GM18502 (cell line): ENCODE measurements around the gene APP.
A peak's percentile ranks its signal among the peaks of the same experiment; 100 is the strongest.

Experiments used
- ATAC-seq: cut with Tn5 transposase; IDR thresholded peaks from one replicate; pipeline ENCODE4 v1.9.1; 2021; ENCODE audit warnings: mild to moderate bottlenecking; ENCODE audit not compliant: unreplicated experiment, poor library complexity

APP gene

DNA sequence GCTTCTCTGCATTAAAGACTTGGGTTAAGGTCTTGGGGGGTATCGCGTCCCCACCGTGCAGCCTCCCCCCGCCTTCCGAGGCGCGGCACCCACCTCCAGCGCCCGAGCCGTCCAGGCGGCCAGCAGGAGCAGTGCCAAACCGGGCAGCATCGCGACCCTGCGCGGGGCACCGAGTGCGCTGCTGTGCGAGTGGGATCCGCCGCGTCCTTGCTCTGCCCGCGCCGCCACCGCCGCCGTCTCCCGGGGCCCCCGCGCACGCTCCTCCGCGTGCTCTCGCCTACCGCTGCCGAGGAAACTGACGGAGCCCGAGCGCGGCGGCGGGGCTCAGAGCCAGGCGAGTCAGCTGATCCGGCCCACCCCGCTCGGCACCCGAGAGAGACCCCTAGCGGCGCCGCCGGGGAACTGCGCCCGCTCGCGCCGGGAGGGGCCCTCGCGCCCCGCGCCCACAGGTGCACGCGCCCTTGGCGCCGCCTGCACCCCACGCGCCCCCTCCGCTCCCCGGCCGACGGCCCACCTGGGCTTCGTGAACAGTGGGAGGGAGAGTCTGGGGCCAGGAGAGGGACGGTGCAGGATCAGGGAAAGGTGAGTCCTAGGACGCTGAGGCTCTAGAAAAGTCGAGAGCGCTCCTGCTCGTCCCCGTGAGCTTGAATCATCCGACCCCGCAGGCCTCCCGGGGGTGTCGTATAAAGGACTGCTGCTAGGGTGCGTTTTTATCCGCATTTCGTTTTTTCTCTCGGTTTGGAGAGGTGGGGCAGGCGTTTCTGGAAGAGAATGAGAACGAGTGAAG, at the start of gene APP:
Gene APP, minus strand, starts transcription at position 300 of the 787 bp plus-strand sequence. Its CDS starts 150 bp downstream, at position 150.
- ATAC-seq: peak; percentile 72

DNA sequence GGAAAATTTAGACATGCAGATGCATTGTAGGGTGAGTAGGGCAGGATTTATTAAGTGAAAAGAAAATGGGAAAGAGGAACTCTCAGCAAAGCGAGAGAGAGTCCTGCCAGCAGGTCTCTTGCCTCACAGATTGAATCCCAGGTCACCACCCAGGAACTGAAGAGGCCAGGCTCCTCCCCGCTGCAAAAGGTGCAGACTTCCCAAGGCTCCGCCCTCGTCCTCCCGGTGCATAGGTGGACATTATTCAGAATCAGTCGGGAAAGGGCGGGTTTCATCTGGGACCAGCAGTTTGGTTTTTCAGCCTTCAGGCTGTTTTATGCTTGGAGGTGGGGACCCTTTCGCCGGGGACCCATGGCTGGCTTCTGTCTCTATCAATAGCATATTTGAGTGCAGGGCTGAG, 41.6 kb upstream of the APP start:
- ATAC-seq: no peak

- no peak for ATAC-seq
Observed at GRCh38 chr21:26210614-26211013, 40.0 kb upstream of the APP start.

DNA sequence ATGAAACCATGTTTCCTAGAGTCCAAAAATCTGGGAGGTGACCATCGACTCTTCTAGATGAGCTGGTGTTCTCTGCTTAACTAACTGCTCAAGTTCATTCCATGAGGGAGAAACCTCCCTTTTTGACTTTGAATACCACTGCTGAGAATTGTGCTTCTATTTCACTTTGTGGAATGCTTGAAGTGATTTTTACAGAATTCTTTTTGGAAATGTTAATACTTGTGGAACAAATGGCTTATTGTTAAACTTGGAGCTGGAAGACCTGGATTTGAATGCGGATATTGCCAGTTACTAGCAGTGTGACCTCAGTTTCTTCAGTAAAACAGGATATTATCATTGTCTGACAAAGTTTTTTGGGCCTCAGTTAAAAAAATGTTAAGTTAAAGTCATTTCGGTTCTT, 36.5 kb upstream of the APP start:
- no peak for ATAC-seq

DNA sequence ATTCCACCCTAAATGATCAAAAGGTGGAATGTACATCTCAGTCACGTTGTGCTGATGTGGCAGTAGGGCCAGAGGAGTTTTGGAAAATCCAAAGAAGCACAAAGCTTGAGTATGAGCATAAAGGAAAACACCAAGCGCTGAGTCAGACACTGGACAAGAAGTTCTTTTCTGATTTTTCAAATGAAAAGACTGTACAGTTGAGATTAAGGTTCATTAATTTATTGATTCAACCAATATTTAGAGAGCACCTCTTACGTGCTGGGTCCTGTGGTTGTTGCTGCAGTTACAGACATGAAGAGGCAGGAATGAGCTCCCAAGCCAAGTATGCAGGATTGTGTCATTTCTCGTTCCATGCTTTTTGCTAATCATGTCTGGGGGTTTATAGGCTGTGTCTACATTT, 28.9 kb upstream of the APP start:
- ATAC-seq: no peak

DNA sequence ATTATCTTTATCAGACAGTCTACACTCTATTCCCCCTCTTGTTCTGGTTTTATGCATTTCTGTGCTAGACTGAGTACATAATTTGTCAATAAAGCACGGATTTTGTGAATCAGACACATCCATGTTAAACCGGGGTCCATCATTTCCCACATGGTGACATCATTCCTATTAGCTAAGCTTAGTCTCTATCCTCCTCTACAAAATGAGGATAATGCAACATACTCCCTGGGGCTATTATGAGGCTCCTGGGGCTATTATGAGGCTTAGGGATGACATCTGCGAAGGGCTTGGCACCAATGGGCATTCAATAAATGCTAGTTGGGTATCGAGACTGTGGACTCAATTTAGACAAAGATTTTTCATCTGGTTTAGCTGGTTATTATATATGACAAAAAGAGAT, 25.1 kb upstream of the APP start:
- ATAC-seq: no peak

- ATAC-seq: no peak
Observed at GRCh38 chr21:26194811-26195251, 24.3 kb upstream of the APP start.

GRCh38 chr21:26194326-26194725, 23.8 kb upstream of the APP start:
- ATAC-seq: no peak

DNA sequence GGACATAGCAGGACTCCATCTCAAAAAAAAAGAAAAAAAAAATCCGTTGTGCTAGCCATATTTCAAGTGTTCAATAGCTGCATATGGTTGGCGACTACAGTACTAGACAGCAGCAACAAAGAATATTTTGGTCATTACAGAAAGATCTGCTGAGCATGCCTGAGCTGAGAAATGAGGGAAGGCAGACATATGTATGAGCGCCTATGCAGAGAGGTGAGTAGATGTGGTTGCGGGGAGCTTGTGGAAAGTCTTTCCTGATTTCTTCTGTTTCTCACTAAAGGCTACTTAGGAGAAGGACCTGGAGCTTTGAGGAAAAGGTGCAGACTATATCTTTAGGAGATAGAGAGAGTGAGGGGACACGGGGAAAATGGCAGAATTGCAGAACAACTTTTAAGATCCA, 21.0 kb upstream of the APP start:
- no peak for ATAC-seq

DNA sequence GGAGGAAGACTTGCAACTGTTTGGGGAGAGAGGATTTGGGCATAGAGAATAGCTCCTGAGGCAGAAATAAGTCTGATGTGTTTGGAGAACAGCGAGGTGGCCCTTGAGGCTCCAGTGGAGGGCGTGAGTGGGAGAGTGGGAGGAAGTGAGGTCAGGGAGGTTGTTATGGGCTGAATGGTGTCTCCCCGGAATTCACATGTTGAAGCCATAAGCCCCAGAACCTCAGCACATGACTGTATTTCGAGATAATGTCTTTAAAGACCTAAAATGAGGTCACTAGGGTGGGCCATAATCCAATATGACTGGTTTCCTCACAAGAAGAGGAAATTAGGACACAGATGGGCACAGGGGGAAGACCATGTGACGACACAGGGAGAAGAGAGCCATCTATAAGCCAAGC, 17.9 kb upstream of the APP start:
- no peak for ATAC-seq

GRCh38 chr21:26185446-26185845, 14.9 kb upstream of the APP start:
- ATAC-seq: no peak

GRCh38 chr21:26185021-26185420, 14.5 kb upstream of the APP start:
- no peak for ATAC-seq

GRCh38 chr21:26179501-26179900, 8.9 kb upstream of the APP start:
- ATAC-seq: no peak

- peak; percentile 80 for ATAC-seq
Observed at GRCh38 chr21:26177746-26178426, 7.3 kb upstream of the APP start.

GRCh38 chr21:26177187-26177586, 6.6 kb upstream of the APP start:
- no peak for ATAC-seq

- no peak for ATAC-seq
Observed at GRCh38 chr21:26171258-26172100, 909 bp upstream of the APP start.

DNA sequence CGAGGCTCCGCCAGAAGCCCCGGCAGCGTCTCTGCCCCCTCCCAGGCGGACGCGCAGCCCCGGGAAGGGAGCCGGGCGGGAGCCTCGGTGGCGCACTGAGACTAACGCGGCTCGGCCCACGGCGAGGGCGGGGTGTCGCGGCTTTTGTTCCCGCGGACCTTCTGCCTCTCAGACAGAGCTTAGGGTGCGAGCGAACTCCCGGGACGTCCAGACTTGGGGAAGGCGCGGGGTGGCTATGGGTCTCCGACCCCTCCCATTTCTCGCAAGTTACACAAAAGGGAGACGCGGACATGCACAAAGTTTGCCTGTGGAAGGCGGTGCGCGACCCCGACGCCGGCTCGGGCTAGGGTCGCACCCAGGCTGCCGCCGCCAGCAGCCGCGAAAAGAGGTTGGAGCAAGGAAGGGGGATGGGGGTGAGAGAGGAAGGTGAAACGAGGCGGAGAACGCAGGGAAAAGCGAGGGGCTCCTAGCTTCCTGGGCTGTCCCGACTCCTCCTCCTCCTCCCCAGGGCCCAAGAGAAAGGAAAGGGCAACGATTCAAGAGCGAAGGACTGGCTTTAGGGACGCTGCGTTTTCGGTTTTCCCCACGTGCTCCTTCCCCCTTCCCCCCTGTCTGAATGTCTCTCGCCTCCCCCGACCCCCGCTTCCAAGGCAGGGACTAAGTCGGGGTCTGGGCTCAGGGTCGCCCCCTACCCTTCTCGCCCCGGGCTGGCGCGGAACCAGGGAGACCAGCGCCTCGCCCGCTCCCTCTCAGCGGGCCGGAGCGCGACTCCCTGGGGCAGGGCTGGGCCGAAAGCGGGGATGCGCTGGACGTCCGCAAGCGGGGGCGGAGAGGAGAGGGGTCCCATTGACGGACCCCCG, 729 bp downstream of the APP start:
- ATAC-seq: peak; percentile 51

DNA sequence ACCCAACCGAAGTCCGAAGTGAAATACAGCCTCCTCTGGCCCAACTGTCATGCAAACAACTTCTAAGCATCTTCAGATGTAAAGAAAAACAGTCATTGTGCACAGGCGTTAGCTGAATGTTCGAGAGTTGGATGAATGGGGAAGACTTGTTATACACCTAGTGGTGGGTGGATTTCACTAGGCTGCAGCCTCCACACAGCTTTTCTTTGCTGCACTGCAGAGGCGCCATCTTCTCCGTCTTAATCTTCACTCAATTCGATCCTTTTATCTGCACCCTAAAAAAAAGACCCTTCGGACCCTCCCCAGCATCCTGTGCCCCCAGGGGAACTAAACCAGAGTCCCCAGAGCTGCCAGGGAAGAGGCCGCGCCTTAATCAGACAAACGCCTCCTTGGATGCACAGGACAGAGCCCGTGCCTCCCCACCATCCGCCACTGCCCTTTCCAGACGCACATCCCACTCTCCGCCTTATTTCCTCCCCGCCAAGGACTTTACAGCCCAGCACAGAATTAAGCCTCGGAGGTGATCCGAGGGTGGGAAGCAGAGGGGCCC, 1.4 kb downstream of the APP start:
- ATAC-seq: peak; percentile 69

DNA sequence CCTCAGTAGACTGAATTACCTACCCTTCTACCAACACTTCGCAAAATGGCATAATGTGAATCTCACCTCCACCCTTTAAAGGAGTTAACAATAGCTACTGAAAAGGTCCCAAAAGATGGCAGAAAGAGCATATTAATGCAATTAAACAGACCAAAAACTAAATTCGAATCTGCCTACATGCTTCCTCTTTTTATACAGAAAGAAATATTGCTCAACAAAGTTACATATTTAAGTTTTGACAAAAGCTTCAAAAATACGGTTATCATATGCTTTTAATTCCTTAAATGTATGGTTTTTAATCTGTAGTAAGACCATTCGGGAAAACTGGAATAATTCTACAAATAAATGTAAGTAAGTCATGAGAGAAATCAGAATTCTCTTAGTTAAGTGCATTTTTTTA, 2.2 kb downstream of the APP start:
- no peak for ATAC-seq

GRCh38 chr21:26167593-26167992, 3.0 kb downstream of the APP start:
- ATAC-seq: no peak
